ENCODE results near the gene C9orf152.
A peak's percentile ranks its signal among the peaks of the same experiment; 100 is the strongest.

The C9orf152 gene

GRCh38 chr9:110170357-110171257, 37.4 kb downstream of the C9orf152 start:
- TF ChIP-seq SPI1 (IDR thresholded peaks at IDR 0.05; ENCODE audit: borderline replicate concordance, low read depth) (no peak; the same call in 1 of the 2 replicates), POLR2AphosphoS5 (IDR thresholded peaks at IDR 0.05; ENCODE audit: low read depth) (no peak), REST (IDR thresholded peaks at IDR 0.05; ENCODE audit: insufficient replicate concordance, low read depth) (no peak), GABPA (IDR thresholded peaks at IDR 0.05; ENCODE audit: low read depth) (no peak), CTCF (IDR thresholded peaks at IDR 0.05; ENCODE audit: insufficient read depth, low read length) (no peak)
- Histone ChIP-seq H3K27ac (replicated peaks) (peak overlapping the region; percentile 52), H3K27me3 (ENCODE audit: insufficient read depth, poor library complexity, severe bottlenecking) (no peaks in the 10 kb centered on the region), H3K4me3 (replicated peaks; ENCODE audit: insufficient read depth, low read length) (no peak overlapping the region)
- DNase-seq (ENCODE audit: low read depth in 1 of 2, low spot score in 1 of 2), result peak in 1 of 2 experiments; percentile 37

- H3K4me3 ChIP-seq (replicated peaks; ENCODE audit: insufficient read depth, low read length), result no peak overlapping the region
- no peaks in the 10 kb centered on the region for H3K27me3 ChIP-seq (ENCODE audit: insufficient read depth, poor library complexity, severe bottlenecking)
- H3K27ac ChIP-seq (replicated peaks), result no peak overlapping the region
- TF ChIP-seq GABPA (IDR thresholded peaks at IDR 0.05; ENCODE audit: low read depth), result no peak
- TF ChIP-seq SPI1 (IDR thresholded peaks at IDR 0.05; ENCODE audit: borderline replicate concordance, low read depth), result no peak
- TF ChIP-seq REST (IDR thresholded peaks at IDR 0.05; ENCODE audit: insufficient replicate concordance, low read depth), result no peak
- TF ChIP-seq POLR2AphosphoS5 (IDR thresholded peaks at IDR 0.05; ENCODE audit: low read depth), result no peak
- no peak for TF ChIP-seq CTCF (IDR thresholded peaks at IDR 0.05; ENCODE audit: insufficient read depth, low read length)
- no peak for DNase-seq (ENCODE audit: low read depth in 1 of 2, low spot score in 1 of 2)
These were observed 39.5 kb downstream of the C9orf152 start for GRCh38 chr9:110168486-110168885.

GRCh38 chr9:110161940-110162339, 46.0 kb downstream of the C9orf152 start:
- DNase-seq (ENCODE audit: low read depth in 1 of 2, low spot score in 1 of 2), result no peak
- H3K27me3 ChIP-seq (ENCODE audit: insufficient read depth, poor library complexity, severe bottlenecking), result no peaks in the 10 kb centered on the region
- no peak overlapping the region for H3K4me3 ChIP-seq (replicated peaks; ENCODE audit: insufficient read depth, low read length)
- TF ChIP-seq SPI1 (IDR thresholded peaks at IDR 0.05; ENCODE audit: borderline replicate concordance, low read depth) (no peak), REST (IDR thresholded peaks at IDR 0.05; ENCODE audit: insufficient replicate concordance, low read depth) (no peak), CTCF (IDR thresholded peaks at IDR 0.05; ENCODE audit: insufficient read depth, low read length) (no peak), POLR2AphosphoS5 (IDR thresholded peaks at IDR 0.05; ENCODE audit: low read depth) (no peak), GABPA (IDR thresholded peaks at IDR 0.05; ENCODE audit: low read depth) (no peak)
- no peak overlapping the region for H3K27ac ChIP-seq (replicated peaks)

All from HL-60 (cell line).